ENCODE results near the gene CCNY.

Gene CCNY

GRCh38 chr10:35427543-35427942 lies 91.2 kb downstream of the CCNY start:
- DNase-seq (ENCODE audit: low read depth), result no peak

- DNase-seq (ENCODE audit: low read depth), result no peak
Observed at GRCh38 chr10:35428521-35428920, 92.2 kb downstream of the CCNY start.

- no peak for DNase-seq (ENCODE audit: low read depth)
Observed at GRCh38 chr10:35432781-35433338, 96.6 kb downstream of the CCNY start.

- DNase-seq (ENCODE audit: low read depth), result no peak
Observed at GRCh38 chr10:35433851-35434426, 97.6 kb downstream of the CCNY start.

- DNase-seq (ENCODE audit: low read depth), result no peak
Observed at GRCh38 chr10:35434533-35434932, 98.2 kb downstream of the CCNY start.

- no peak for DNase-seq (ENCODE audit: low read depth)
Observed at GRCh38 chr10:35435824-35436223, 99.5 kb downstream of the CCNY start.

- no peak for DNase-seq (ENCODE audit: low read depth)
Observed at GRCh38 chr10:35437829-35438228, 101.5 kb downstream of the CCNY start.

- no peak for DNase-seq (ENCODE audit: low read depth)
Observed at GRCh38 chr10:35438718-35439571, 102.6 kb downstream of the CCNY start.

GRCh38 chr10:35440016-35440415 lies 103.7 kb downstream of the CCNY start:
- no peak for DNase-seq (ENCODE audit: low read depth)

GRCh38 chr10:35442028-35442427 lies 105.7 kb downstream of the CCNY start:
- no peak for DNase-seq (ENCODE audit: low read depth)

- DNase-seq (ENCODE audit: low read depth), result no peak
Observed at GRCh38 chr10:35442592-35442991, 106.3 kb downstream of the CCNY start.

- DNase-seq (ENCODE audit: low read depth), result no peak
Observed at GRCh38 chr10:35443858-35444257, 107.5 kb downstream of the CCNY start.

- no peak for DNase-seq (ENCODE audit: low read depth)
Observed at GRCh38 chr10:35445150-35445884, 109.0 kb downstream of the CCNY start.

- no peak for DNase-seq (ENCODE audit: low read depth)
Observed at GRCh38 chr10:35446439-35446838, 110.1 kb downstream of the CCNY start.

GRCh38 chr10:35447693-35448407 lies 111.5 kb downstream of the CCNY start:
- DNase-seq (ENCODE audit: low read depth), result peak; percentile 34

- no peak for DNase-seq (ENCODE audit: low read depth)
Observed at GRCh38 chr10:35448687-35449662, 112.7 kb downstream of the CCNY start.

GRCh38 chr10:35449944-35450343 lies 113.6 kb downstream of the CCNY start:
- DNase-seq (ENCODE audit: low read depth), result no peak

GRCh38 chr10:35451151-35452016 lies 115.1 kb downstream of the CCNY start:
- no peak for DNase-seq (ENCODE audit: low read depth)

GRCh38 chr10:35452171-35452570 lies 115.9 kb downstream of the CCNY start:
- no peak for DNase-seq (ENCODE audit: low read depth)

- no peak for DNase-seq (ENCODE audit: low read depth)
Observed at GRCh38 chr10:35452847-35453246, 116.5 kb downstream of the CCNY start.
